NCI-H226 (cell line): Measurements from ENCODE around the gene ZBTB7C.

Source experiments
- DNase-seq: peaks from one replicate; pipeline ENCODE4 v3.0.0-alpha.2; 2015

Gene ZBTB7C

DNA sequence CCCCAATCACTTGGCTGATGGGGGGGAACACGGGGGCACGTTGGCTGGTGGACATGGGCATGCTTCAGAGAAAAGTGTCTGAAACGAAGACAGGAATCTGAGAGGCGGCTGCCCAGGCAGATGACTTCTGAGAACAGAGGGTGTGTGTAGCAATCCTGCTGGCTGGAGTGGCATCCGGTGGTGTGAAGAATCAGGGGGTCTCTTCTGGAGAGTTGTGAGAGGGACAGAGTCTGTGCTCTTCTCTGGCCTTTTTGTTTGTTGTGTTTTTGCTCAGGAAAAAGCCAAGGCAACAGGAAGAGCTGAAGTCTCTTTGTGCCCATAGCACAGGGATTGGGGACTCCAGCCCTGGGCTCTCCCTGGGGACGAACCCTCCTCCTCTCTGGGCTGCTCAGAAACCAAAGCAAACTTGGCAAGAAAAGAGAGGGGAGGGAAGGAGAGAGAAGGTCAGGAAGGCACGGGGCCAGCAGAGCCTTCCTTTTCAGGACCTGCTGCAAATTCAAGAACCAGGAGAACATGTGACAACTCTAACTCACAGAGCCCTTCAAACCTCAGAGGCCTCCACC lies 381.7 kb downstream of the ZBTB7C start:
- no peak for DNase-seq

- no peak for DNase-seq
Observed at GRCh38 chr18:48026216-48026615, 383.0 kb downstream of the ZBTB7C start.

- no peak for DNase-seq
Observed at GRCh38 chr18:48024881-48025660, 384.1 kb downstream of the ZBTB7C start.

GRCh38 chr18:48024009-48024512 lies 385.1 kb downstream of the ZBTB7C start:
- no peak for DNase-seq

- peak; percentile 90 for DNase-seq
Observed at GRCh38 chr18:48023334-48024008, 385.7 kb downstream of the ZBTB7C start.

DNA sequence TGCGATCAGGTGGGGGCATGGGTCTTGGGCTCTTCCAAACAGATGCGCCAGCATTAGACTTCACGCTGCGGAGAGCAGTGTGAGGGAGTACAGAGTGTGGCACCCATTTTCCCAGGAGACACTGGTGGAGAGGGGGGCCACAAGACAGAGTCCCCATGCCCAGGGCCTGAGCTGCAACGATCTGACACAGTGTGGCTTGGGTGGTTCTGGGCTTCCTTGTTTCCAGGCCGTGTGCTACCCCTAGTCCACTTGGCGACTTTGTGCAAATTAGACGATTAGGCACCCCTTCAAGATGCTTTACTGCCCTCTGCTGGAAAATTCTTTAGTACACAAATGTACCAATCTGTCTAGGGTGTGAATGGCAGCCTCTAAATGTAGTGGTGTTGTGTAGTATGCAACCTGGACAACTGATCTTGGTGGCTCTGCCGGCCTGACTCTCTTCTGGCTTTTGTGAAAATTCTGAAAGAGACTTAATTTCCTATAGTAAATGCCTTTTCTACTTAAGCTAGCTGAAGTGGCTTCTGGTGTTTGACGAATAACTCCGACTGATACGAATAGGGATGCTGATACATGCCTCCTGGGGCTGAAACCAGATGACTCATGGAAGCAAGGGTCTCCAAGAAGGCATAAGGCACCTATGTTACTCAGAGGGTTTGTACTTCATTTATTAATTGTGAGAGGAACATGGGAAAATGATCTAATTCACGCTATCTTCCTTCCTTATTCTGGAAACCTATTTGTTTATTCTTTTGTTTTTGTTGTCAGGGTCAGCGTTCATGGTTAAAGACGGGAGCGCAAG lies 386.5 kb downstream of the ZBTB7C start:
- DNase-seq, result peak; percentile 51

DNA sequence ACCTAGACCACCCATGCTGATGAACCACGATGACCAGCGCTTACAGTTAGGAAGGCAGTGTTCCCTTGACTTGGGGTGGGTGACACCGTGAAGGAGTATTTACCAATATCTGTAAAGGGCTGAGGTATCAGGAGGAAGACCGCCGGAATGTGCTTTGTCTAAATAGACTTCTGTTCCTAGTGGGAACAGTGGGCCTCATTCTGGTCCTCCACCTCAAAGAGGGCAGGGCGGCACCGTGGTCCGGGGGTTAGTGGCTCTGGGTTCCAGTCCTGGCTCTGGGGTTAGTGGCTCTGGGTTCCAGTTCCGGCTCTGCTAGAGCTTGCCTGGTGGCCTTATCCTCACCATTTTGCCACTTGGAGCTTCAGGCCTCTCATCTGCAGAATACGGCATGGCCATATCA lies 387.2 kb downstream of the ZBTB7C start:
- DNase-seq, result no peak

DNA sequence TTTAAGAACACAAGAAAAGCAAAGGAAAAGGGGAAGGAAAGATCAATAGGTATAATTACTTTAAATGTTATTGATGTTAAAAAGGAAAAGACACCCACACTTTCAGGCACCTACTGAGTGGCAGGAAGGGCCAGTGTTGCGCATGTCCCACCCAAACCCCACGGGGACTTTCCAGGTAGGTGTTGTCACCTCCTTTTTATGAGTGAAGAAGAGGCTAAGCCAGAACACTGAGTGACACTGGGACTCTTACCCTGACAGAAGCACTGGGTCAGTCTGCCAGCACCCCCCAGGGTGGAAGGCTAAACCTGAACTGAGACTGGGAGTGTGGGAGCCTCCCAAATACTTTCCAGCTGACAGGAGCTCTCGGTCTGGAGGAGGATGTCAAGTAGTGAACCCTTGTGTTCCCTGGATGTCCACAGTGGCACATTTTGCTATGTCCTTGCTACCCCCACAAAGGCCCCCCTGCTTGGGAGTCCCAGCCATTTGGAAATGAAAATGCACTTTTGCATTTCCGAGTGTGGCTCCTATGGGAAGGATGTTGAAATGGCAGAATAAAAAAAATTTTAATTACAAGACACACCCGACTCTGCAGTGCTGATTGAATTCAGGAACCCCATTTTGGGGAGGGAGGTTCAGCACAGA lies 387.8 kb downstream of the ZBTB7C start:
- DNase-seq, result no peak

GRCh38 chr18:48020337-48021250 lies 388.6 kb downstream of the ZBTB7C start:
- DNase-seq, result no peak

DNA sequence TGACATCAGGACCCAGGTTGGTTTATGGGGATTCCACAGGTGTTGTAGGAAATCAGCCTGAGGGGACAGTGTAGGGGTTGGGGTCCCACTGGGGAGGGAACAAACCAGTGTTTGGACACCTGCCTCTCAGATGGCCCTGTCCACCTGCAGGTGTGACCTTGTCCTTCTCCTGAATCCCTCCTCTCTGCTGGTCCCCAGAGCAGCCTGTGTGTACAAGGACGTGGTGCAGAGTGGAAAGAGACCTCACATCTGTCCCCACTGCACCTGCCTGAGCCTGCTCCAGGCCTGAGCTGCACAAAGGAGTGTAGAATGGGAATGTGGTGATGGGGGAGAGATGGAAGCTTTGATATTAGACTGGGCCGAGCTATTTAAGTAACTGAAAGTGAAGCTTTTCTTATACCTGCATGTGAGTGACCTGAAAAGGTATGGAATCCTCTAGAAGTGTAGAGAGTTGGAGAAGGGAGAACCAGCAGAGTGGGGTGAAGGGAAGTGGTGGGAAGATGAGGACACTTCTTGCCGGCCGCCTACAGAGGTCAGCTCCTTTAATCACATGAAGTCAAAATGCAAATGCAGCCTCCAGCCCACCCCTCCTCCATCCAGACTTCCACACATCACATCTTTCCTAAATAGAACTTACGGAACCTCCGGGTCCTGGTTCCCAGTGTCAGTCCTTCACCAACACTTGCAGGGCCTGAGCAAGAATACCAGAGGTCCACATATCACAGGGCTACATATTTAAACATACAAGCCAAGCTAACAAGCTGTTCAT lies 389.4 kb downstream of the ZBTB7C start:
- no peak for DNase-seq

DNA sequence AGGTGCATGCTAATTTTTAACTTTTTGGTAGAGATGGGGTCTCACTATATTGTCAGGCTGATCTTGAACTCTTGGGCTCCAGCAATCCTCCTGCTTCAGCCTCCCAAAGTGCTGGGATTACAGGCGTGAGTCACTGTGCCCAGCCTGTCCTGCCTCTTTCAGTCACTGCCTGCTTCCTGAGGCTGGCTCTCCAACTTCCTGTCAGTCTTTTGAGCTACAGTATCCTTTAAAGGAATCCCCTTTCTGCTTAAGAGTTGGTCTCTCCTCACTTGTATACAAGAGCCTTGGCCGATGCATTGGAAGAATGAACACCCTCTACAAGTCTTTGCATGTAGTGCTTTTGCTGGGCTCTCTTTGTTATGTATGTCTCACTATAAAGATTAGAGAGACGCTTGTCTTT lies 390.3 kb downstream of the ZBTB7C start:
- no peak for DNase-seq

DNA sequence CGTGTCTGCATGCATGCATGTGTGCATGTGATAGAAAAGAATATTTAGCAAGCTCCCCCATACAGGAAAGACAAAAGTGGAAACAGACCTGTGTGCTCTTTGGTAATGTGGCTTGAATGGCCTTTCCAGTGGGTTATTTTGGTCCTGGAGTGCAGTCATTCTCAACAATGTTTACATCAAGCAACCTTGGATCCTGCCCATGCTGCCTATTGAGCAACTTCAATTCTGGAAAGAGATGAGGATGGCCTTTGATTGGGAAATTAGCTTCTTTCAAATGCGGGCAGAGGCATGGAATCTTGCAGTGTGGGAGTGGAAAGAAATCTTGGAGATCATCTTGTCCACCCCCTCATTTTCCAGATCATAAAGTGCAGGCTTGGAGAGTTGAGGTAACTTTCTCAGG lies 391.5 kb downstream of the ZBTB7C start:
- peak; percentile 24 for DNase-seq

- no peak for DNase-seq
Observed at GRCh38 chr18:48013162-48013561, 396.0 kb downstream of the ZBTB7C start.

DNA sequence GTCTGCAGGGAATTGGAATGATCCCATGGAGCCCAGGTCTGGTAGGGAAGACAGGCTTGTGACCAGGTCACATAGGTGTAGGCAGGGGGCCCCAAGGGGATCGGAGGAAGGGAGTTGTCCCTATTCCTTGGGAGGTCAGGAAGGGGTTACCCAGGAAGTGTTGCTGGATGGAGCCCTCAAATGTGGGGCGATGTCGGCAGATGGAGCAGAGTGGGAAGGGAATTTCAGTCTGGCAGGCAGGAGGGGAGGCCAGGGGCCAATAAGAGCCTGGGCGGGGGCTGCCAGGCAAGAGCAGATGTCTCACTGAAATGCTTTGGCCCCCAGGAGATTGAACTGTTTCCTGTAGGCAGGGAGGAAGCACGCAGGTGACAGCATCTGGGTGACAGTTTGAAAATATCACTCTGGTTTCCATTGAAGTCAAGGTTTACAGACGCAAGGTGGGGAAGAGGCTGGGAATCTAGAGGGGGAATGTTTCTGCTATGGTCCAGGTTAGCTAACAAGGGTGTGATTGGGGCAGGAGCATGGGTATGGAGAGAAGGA lies 397.2 kb downstream of the ZBTB7C start:
- DNase-seq, result no peak

DNA sequence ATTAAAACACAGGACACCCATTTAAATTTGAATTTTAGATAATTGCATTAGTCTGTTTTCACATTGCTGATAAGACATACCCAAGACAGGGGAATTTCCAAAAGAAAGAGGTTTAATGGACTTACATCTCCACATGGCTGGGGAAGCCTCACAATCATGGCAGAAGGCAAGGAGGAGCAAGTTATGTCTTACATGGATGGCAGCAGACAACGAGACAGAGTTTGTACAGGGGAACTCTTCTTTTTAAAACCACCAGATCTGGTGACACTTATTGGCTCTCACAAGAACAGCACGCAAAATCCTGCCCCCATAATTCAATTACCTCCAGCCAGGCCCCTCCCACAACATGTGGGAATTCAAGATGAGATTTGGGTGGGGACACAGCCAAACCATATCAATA lies 398.9 kb downstream of the ZBTB7C start:
- DNase-seq, result no peak

DNA sequence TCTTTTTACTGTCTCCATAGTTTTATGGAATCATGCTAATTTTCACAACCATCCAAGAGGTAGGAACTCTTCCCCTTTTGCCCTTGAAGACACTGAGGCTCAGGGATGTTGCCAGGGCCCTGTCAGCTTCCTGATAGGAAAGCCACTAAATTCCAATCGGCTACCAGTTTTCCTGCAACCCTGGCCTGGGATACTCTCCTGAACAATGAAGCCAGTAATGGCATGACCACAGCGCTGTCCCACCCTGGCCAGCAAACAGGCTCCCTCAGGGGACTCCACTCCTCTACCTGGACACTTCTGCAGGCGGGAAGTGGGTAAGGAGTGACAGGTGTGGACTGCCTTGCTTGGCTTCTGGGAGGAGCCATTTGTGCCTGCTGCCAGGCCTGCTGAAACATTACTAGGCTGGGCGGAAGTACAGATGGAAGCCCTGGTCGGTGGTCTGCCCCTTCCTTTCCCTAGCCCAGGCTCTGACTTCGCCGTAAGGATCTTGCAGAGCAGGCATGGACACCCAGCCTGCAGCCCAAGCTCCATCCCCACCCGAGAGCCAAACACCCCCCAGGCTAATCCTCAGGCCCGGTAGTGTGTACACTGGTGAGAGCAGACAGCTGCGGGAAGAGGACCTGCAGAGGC lies 400.0 kb downstream of the ZBTB7C start:
- no peak for DNase-seq

DNA sequence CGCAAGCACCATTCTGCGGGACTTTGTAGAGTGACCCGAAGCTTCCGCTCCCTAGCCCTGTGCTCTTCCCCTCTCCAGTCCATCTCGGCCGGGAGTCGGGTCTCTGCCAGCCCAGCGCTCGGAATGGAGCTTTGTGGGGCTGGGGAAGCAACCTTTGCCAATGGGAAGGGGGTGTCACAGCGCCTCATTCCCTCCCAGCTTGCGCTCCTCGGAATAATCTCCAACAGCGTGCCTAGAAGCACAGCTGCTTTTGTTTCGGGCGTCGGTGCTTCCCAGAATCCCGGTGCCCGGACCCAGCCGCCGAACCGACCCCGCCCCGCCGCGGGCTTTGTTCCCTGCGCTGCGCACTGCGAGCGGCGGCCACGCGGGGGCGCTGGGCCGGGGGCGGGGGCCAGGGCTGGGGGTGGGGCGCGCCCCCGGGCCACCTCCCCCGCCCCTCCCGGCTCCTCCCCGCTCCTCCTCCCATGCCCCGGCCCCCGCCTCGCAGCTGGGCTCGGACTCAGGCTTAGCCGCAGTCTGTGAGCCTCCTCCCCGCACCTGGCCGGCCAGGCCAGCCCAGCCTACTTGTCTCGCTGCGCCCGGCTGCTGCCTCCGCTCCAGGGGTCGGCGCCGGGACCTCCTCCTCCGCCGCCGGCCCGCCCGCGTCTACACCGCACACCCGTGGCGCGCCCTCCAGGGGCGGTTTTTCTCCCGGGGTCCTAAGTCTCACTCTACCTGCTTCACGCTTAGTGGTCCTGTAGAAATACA lies 401.1 kb downstream of the ZBTB7C start:
- DNase-seq, result peak; percentile 26

GRCh38 chr18:48007381-48007780 lies 401.8 kb downstream of the ZBTB7C start:
- DNase-seq, result no peak
